Measurements from ENCODE around the gene LMX1B.

DNA sequence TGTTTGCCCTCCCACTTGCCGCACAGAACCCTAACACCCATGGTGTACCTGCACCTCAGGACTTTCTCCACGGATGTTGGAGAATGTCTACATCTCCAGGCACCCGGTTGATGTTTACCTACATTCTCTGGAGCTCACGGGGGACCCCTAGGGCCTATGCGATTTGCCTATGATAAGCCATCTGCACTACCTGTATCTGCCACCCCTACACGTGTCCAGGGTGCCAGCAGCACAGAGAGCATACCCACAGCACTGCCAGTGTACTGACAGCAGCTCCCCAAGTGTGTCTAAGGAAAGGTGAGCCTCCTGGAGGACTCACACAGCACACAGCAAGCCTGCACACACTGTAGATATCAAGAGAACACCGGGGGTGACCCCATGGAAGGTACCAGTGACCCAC is 31.3 kb upstream of the LMX1B start:
- TF ChIP-seq POLR2AphosphoS5 (IDR thresholded peaks at IDR 0.05) (no peak), POLR2A (IDR thresholded peaks at IDR 0.05) (no peak), EP300 (IDR thresholded peaks at IDR 0.05) (no peak)
- TF ChIP-seq, protein P1, sequence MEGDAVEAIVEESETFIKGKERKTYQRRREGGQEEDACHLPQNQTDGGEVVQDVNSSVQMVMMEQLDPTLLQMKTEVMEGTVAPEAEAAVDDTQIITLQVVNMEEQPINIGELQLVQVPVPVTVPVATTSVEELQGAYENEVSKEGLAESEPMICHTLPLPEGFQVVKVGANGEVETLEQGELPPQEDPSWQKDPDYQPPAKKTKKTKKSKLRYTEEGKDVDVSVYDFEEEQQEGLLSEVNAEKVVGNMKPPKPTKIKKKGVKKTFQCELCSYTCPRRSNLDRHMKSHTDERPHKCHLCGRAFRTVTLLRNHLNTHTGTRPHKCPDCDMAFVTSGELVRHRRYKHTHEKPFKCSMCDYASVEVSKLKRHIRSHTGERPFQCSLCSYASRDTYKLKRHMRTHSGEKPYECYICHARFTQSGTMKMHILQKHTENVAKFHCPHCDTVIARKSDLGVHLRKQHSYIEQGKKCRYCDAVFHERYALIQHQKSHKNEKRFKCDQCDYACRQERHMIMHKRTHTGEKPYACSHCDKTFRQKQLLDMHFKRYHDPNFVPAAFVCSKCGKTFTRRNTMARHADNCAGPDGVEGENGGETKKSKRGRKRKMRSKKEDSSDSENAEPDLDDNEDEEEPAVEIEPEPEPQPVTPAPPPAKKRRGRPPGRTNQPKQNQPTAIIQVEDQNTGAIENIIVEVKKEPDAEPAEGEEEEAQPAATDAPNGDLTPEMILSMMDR (IDR thresholded peaks at IDR 0.05), result no peak

Data from sigmoid colon (tissue), 4 donors.